ENCODE measurements around the gene XIRP2.

- TF ChIP-seq TAF1 (IDR thresholded peaks at IDR 0.05; ENCODE audit: borderline replicate concordance, low read depth, low read length), result no peak
- no peak for TF ChIP-seq POLR2A (IDR thresholded peaks at IDR 0.05; ENCODE audit: low read depth, low read length)
Measured at GRCh38 chr2:167215595-167215994, 327.3 kb downstream of the XIRP2 start.

All from GM12892 (cell line).